Measurements from ENCODE around the gene INPP5F.

Gene INPP5F

DNA sequence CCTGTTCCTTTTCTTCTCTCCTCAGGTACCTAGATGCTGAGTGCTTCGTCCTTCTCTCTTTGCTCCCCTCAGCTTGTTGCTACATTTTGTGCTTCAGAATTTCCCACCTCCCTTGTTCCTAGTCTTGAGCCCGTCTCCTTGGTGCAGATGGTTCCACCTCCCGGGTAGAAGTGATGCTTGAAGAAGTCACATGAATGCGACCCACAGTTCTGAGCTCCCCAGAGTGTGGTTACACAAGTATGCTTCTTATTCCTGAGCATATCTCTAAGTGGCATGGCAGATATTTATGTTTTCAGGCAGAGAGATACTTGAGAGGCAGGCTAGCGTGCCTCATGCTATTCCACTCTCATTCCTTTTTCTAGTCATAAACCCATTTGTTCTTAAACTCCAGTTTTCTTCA is 34.0 kb downstream of the INPP5F start:
- TF ChIP-seq, protein P1, sequence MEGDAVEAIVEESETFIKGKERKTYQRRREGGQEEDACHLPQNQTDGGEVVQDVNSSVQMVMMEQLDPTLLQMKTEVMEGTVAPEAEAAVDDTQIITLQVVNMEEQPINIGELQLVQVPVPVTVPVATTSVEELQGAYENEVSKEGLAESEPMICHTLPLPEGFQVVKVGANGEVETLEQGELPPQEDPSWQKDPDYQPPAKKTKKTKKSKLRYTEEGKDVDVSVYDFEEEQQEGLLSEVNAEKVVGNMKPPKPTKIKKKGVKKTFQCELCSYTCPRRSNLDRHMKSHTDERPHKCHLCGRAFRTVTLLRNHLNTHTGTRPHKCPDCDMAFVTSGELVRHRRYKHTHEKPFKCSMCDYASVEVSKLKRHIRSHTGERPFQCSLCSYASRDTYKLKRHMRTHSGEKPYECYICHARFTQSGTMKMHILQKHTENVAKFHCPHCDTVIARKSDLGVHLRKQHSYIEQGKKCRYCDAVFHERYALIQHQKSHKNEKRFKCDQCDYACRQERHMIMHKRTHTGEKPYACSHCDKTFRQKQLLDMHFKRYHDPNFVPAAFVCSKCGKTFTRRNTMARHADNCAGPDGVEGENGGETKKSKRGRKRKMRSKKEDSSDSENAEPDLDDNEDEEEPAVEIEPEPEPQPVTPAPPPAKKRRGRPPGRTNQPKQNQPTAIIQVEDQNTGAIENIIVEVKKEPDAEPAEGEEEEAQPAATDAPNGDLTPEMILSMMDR (IDR thresholded peaks at IDR 0.05): no peak
- no peak for TF ChIP-seq ZFX (IDR thresholded peaks at IDR 0.05; ENCODE audit: borderline replicate concordance)
- no peak overlapping the region for H3K27ac ChIP-seq

DNA sequence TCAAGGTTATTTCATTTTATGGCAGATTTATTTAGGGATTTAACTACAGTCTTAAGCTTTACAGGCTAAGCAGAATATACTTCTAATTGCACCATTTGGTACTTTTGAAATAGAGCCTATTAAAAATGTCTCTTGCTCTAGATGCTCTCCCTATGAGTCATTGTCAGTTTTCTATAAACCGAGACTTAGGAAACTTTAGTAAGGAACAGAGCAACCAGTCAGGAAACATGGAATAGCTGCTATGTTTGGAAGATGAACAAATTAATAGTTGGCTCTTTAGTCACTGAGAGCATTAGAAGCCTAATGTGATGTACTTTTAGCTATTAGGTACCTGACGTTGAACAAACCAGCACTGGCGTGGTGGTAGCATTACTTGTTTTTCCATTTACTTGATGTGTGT is 35.3 kb downstream of the INPP5F start:
- no peak overlapping the region for H3K27ac ChIP-seq
- no peak for TF ChIP-seq ZFX (IDR thresholded peaks at IDR 0.05; ENCODE audit: borderline replicate concordance)
- TF ChIP-seq, protein P1 (IDR thresholded peaks at IDR 0.05): no peak

- no peak for TF ChIP-seq ZFX (IDR thresholded peaks at IDR 0.05; ENCODE audit: borderline replicate concordance)
- TF ChIP-seq, protein P1 (IDR thresholded peaks at IDR 0.05): no peak
- no peak overlapping the region for H3K27ac ChIP-seq
Observed at GRCh38 chr10:119762035-119762434, 36.2 kb downstream of the INPP5F start.

DNA sequence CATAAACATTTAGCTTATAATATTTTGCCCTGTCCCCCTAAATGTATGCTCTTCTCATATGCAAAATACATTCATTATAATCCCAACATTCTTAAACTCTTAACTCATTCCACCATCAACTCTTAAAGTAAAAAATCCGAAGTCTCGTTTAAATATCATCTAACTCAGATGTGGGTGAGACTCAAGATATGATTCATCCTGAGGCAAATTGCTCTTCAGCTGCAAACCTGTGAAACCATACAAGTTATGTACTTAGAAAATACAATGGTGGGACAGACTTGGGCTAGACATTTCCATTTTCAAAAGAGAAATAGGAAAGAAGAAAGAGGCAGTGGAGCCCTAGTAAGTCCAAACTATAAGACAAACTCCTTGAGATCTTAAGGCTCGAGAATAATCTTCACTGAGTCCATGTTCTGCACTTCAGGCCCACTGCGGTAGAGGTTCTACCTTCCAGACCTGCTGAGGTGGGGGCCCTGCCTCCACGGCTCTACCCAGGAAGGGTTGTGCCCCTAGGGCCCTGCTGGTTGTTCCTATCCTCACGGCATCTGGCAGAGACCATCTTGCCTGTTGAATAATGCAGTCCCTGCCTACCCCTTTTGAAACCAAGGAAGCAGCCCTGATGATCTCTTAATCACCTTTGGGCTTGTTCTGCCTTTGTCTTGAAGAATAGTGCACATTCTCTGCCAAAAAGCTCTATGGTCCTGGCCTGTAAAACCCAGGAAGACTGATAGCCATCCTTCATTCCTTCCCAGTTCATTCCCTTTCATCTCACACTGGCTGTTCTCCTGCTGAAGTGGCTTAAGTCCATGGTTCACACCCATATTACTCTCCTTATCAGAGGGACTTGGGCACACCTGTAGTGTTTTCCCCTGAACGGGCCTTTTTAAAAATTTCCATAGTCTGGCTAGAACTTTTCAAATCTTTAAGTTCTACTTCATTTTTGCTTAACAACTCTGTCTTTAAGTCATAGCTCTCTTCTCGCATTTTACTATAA is 37.3 kb downstream of the INPP5F start:
- TF ChIP-seq, protein P1 (IDR thresholded peaks at IDR 0.05): no peak
- no peak for TF ChIP-seq ZFX (IDR thresholded peaks at IDR 0.05; ENCODE audit: borderline replicate concordance)

GRCh38 chr10:119768455-119769094 is 42.7 kb downstream of the INPP5F start:
- no peak overlapping the region for H3K27ac ChIP-seq
- TF ChIP-seq ZFX (IDR thresholded peaks at IDR 0.05; ENCODE audit: borderline replicate concordance): no peak
- TF ChIP-seq, protein P1 (IDR thresholded peaks at IDR 0.05): no peak

More for the DNA sequence above, 37.3 kb downstream of the INPP5F start:
- H3K27ac ChIP-seq: no peak overlapping the region

- TF ChIP-seq, protein P1 (IDR thresholded peaks at IDR 0.05): no peak
- TF ChIP-seq ZFX (IDR thresholded peaks at IDR 0.05; ENCODE audit: borderline replicate concordance): no peak
- H3K27ac ChIP-seq: no peak overlapping the region
Observed at GRCh38 chr10:119769886-119770285, 44.0 kb downstream of the INPP5F start.

DNA sequence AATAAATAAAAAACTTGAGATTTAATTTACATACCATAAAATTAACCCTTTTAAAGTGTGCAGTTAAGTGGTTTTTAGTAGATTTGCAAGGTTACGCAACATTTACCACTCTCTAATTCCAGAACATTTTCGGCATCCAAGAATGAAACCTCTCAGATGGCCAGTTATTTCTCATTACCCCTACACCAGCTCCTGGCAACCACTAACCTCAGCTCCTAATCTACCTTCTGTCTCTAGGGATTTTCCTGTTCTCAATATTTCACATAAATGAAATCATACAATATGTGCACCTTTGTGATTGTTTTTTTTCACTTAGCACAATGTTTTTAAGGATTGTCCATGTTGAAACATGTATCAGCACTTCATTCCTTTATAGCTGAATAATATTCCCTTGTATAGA is 45.1 kb downstream of the INPP5F start:
- no peak overlapping the region for H3K27ac ChIP-seq
- TF ChIP-seq ZFX (IDR thresholded peaks at IDR 0.05; ENCODE audit: borderline replicate concordance): no peak
- TF ChIP-seq, protein P1 (IDR thresholded peaks at IDR 0.05): no peak
